Measurements from ENCODE around the gene CDC42EP1. TPM values are rescaled to one million over a fixed set of nuclear protein-coding genes. Genes with fewer than 3 reads are reported as not detected.
A peak's percentile ranks its signal among the peaks of the same experiment; 100 is the strongest.

CDC42EP1 gene
- total RNA-seq, 1 donor from 2014 or later = 2.1 TPM

- H3K9me3 Mint-ChIP-seq (ENCODE audit: unreplicated experiment) = peaks cover 9% of the 10 kb centered on the region
- H3K36me3 Mint-ChIP-seq (ENCODE audit: unreplicated experiment) = no peaks in the 10 kb centered on the region
- peaks cover 6% of the 10 kb centered on the region for H3K4me1 Mint-ChIP-seq (ENCODE audit: low read depth, unreplicated experiment)
- peaks cover 22% of the 10 kb centered on the region for H3K27me3 Mint-ChIP-seq (ENCODE audit: unreplicated experiment)
- no peak for TF ChIP-seq CTCF (IDR thresholded peaks at IDR 0.05; ENCODE audit: partially characterized antibody, unreplicated experiment)
- no peak overlapping the region for H3K27ac Mint-ChIP-seq (ENCODE audit: unreplicated experiment)
- H3K4me3 Mint-ChIP-seq (ENCODE audit: unreplicated experiment) = no peak overlapping the region
- DNase-seq = no peak
Measured at GRCh38 chr22:37557321-37558001, 2.8 kb upstream of the CDC42EP1 start.

- H3K27ac Mint-ChIP-seq (ENCODE audit: unreplicated experiment) = no peak overlapping the region
- no peak for TF ChIP-seq CTCF (IDR thresholded peaks at IDR 0.05; ENCODE audit: partially characterized antibody, unreplicated experiment)
- H3K36me3 Mint-ChIP-seq (ENCODE audit: unreplicated experiment) = no peaks in the 10 kb centered on the region
- H3K4me1 Mint-ChIP-seq (ENCODE audit: low read depth, unreplicated experiment) = peaks cover 3% of the 10 kb centered on the region
- DNase-seq = no peak
- H3K27me3 Mint-ChIP-seq (ENCODE audit: unreplicated experiment) = peaks cover 16% of the 10 kb centered on the region
- H3K4me3 Mint-ChIP-seq (ENCODE audit: unreplicated experiment) = no peak overlapping the region
- peaks cover 9% of the 10 kb centered on the region for H3K9me3 Mint-ChIP-seq (ENCODE audit: unreplicated experiment)
Measured at GRCh38 chr22:37558815-37559214, 1.5 kb upstream of the CDC42EP1 start.

- peaks cover 14% of the 10 kb centered on the region for H3K27me3 Mint-ChIP-seq (ENCODE audit: unreplicated experiment)
- H3K36me3 Mint-ChIP-seq (ENCODE audit: unreplicated experiment) = no peaks in the 10 kb centered on the region
- DNase-seq = no peak
- peaks cover 7% of the 10 kb centered on the region for H3K9me3 Mint-ChIP-seq (ENCODE audit: unreplicated experiment)
- peak overlapping the region; percentile 57 for H3K4me3 Mint-ChIP-seq (ENCODE audit: unreplicated experiment)
- no peak for TF ChIP-seq CTCF (IDR thresholded peaks at IDR 0.05; ENCODE audit: partially characterized antibody, unreplicated experiment)
- H3K27ac Mint-ChIP-seq (ENCODE audit: unreplicated experiment) = no peak overlapping the region
- H3K4me1 Mint-ChIP-seq (ENCODE audit: low read depth, unreplicated experiment) = peaks cover 3% of the 10 kb centered on the region
Measured at GRCh38 chr22:37559521-37559900, 769 bp upstream of the CDC42EP1 start.

- peaks cover 7% of the 10 kb centered on the region for H3K9me3 Mint-ChIP-seq (ENCODE audit: unreplicated experiment)
- H3K4me3 Mint-ChIP-seq (ENCODE audit: unreplicated experiment) = no peak overlapping the region
- H3K4me1 Mint-ChIP-seq (ENCODE audit: low read depth, unreplicated experiment) = peaks cover 3% of the 10 kb centered on the region
- H3K27ac Mint-ChIP-seq (ENCODE audit: unreplicated experiment) = no peak overlapping the region
- H3K36me3 Mint-ChIP-seq (ENCODE audit: unreplicated experiment) = no peaks in the 10 kb centered on the region
- no peak for TF ChIP-seq CTCF (IDR thresholded peaks at IDR 0.05; ENCODE audit: partially characterized antibody, unreplicated experiment)
- no peak for DNase-seq
- H3K27me3 Mint-ChIP-seq (ENCODE audit: unreplicated experiment) = peaks cover 14% of the 10 kb centered on the region
Measured at GRCh38 chr22:37560608-37561211, 430 bp downstream of the CDC42EP1 start.
